Measurements from ENCODE around the gene GRIP1.

The GRIP1 gene

GRCh38 chr12:66516133-66516532 is 162.7 kb downstream of the GRIP1 start:
- H3K4me3 ChIP-seq (ENCODE audit: low read depth, low read length), result no peak overlapping the region
- TF ChIP-seq CTCF (conservative IDR thresholded peaks at IDR 0.05; ENCODE audit: low read depth, low read length), result no peak
- DNase-seq (ENCODE audit: low read depth), result peak; percentile 32

DNA sequence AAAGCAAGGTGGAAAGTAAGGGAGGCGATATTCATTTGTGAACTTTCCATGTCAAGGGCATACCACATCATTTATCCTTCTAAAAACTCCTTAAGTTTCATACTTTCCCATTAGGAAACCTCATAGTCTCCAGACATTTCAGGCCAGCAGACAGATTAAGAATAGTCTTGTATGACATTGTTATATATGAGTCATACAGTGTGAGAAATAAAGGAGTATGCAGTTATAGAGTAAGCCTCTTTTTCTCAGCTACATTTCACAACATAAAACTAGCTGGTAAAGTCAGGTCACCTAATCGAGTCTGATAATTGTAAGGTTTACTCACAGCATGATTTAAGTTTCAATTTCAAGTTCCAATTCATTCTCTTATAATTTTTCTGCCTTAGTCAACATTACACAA is 164.3 kb downstream of the GRIP1 start:
- peak; percentile 73 for DNase-seq (ENCODE audit: low read depth)
- no peak for TF ChIP-seq CTCF (conservative IDR thresholded peaks at IDR 0.05; ENCODE audit: low read depth, low read length)
- no peak overlapping the region for H3K4me3 ChIP-seq (ENCODE audit: low read depth, low read length)

DNA sequence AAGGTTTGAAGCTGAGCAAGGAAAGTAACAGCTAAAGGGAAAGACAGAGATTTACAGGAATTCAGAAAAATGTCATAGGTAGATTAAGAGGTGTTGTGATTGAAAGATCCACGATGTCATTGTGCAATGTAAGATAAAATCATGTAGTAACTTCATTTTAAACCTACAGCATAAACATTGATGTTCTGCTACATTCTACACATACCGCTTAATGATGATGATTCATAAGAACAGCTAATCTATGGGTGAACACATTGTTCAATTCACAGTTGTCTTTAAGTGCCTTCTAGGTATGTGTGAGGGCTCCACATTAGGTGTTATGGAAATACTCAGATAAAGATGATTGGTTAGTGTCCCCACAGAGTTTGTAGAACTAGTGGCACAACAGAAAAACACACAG is 170.9 kb downstream of the GRIP1 start:
- no peak for DNase-seq (ENCODE audit: low read depth)
- no peak for TF ChIP-seq CTCF (conservative IDR thresholded peaks at IDR 0.05; ENCODE audit: low read depth, low read length)
- no peak overlapping the region for H3K4me3 ChIP-seq (ENCODE audit: low read depth, low read length)

- no peak overlapping the region for H3K4me3 ChIP-seq (ENCODE audit: low read depth, low read length)
- DNase-seq (ENCODE audit: low read depth), result no peak
- TF ChIP-seq CTCF (conservative IDR thresholded peaks at IDR 0.05; ENCODE audit: low read depth, low read length), result no peak
Measured at GRCh38 chr12:66503746-66504145, 175.1 kb downstream of the GRIP1 start.

GRCh38 chr12:66502911-66503310 is 176.0 kb downstream of the GRIP1 start:
- DNase-seq (ENCODE audit: low read depth), result no peak
- no peak overlapping the region for H3K4me3 ChIP-seq (ENCODE audit: low read depth, low read length)
- TF ChIP-seq CTCF (conservative IDR thresholded peaks at IDR 0.05; ENCODE audit: low read depth, low read length), result no peak

DNA sequence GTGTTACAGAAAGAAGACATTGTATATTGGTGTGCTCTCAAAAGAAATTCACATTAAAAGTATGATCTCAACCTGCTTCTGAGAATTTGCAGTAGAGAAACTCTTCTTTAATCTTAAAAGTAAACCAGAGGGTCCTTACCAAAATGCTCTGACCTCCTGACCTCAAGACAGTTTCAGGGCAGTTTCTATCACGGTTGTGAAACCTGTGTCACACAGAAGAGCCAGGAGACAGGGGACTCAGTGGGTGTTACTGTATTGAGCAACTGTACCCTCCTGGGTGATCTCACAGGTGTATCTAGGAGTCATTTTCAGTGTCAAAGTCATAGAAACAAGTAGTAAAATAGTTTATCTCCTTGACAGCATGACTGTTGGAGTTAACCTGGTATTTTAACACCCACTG is 178.0 kb downstream of the GRIP1 start:
- no peak for TF ChIP-seq CTCF (conservative IDR thresholded peaks at IDR 0.05; ENCODE audit: low read depth, low read length)
- H3K4me3 ChIP-seq (ENCODE audit: low read depth, low read length), result no peak overlapping the region
- no peak for DNase-seq (ENCODE audit: low read depth)

- no peak for TF ChIP-seq CTCF (conservative IDR thresholded peaks at IDR 0.05; ENCODE audit: low read depth, low read length)
- no peak for DNase-seq (ENCODE audit: low read depth)
- H3K4me3 ChIP-seq (ENCODE audit: low read depth, low read length), result no peak overlapping the region
Measured at GRCh38 chr12:66500091-66500490, 178.8 kb downstream of the GRIP1 start.
